ENCODE data around the gene PHYHIPL.

The PHYHIPL gene

GRCh38 chr10:59257224-59257623, 80.8 kb downstream of the PHYHIPL start:
- DNase-seq (ENCODE audit: low spot score), result no peak

GRCh38 chr10:59258890-59259289, 82.4 kb downstream of the PHYHIPL start:
- no peak for DNase-seq (ENCODE audit: low spot score)

GRCh38 chr10:59265141-59265540, 88.7 kb downstream of the PHYHIPL start:
- DNase-seq (ENCODE audit: low spot score), result peak; percentile 31

- no peak for DNase-seq (ENCODE audit: low spot score)
Observed at GRCh38 chr10:59266321-59266720, 89.9 kb downstream of the PHYHIPL start.

- no peak for DNase-seq (ENCODE audit: low spot score)
Observed at GRCh38 chr10:59268460-59268859, 92.0 kb downstream of the PHYHIPL start.

GRCh38 chr10:59269651-59270050, 93.2 kb downstream of the PHYHIPL start:
- no peak for DNase-seq (ENCODE audit: low spot score)

GRCh38 chr10:59270492-59270891, 94.0 kb downstream of the PHYHIPL start:
- DNase-seq (ENCODE audit: low spot score), result no peak

- DNase-seq (ENCODE audit: low spot score), result no peak
Observed at GRCh38 chr10:59271160-59271559, 94.7 kb downstream of the PHYHIPL start.

GRCh38 chr10:59272061-59272460, 95.6 kb downstream of the PHYHIPL start:
- DNase-seq (ENCODE audit: low spot score), result no peak

- no peak for DNase-seq (ENCODE audit: low spot score)
Observed at GRCh38 chr10:59273445-59273844, 97.0 kb downstream of the PHYHIPL start.

GRCh38 chr10:59276133-59276532, 99.7 kb downstream of the PHYHIPL start:
- DNase-seq (ENCODE audit: low spot score), result no peak

- no peak for DNase-seq (ENCODE audit: low spot score)
Observed at GRCh38 chr10:59276919-59277318, 100.5 kb downstream of the PHYHIPL start.

- no peak for DNase-seq (ENCODE audit: low spot score)
Observed at GRCh38 chr10:59279476-59279875, 103.0 kb downstream of the PHYHIPL start.

GRCh38 chr10:59279991-59280505, 103.6 kb downstream of the PHYHIPL start:
- no peak for DNase-seq (ENCODE audit: low spot score)

- DNase-seq (ENCODE audit: low spot score), result no peak
Observed at GRCh38 chr10:59281861-59282260, 105.4 kb downstream of the PHYHIPL start.

- no peak for DNase-seq (ENCODE audit: low spot score)
Observed at GRCh38 chr10:59283456-59284091, 107.1 kb downstream of the PHYHIPL start.

GRCh38 chr10:59284118-59284975, 107.9 kb downstream of the PHYHIPL start:
- DNase-seq (ENCODE audit: low spot score), result no peak

GRCh38 chr10:59285073-59285472, 108.6 kb downstream of the PHYHIPL start:
- no peak for DNase-seq (ENCODE audit: low spot score)

GRCh38 chr10:59285848-59286247, 109.4 kb downstream of the PHYHIPL start:
- DNase-seq (ENCODE audit: low spot score), result no peak

- no peak for DNase-seq (ENCODE audit: low spot score)
Observed at GRCh38 chr10:59287587-59288255, 111.3 kb downstream of the PHYHIPL start.

- DNase-seq (ENCODE audit: low spot score), result no peak
Observed at GRCh38 chr10:59289853-59290252, 113.4 kb downstream of the PHYHIPL start.

- no peak for DNase-seq (ENCODE audit: low spot score)
Observed at GRCh38 chr10:59290448-59290847, 114.0 kb downstream of the PHYHIPL start.

Measured in GM03348 (cell line).